NT2/D1 (cell line): ENCODE data around the gene MTX3.

Experiments
- SUZ12 ChIP-seq: IDR thresholded peaks from 2 replicates; pipeline ENCODE4 v1.6.1; 2011; ENCODE audit not compliant: insufficient read length, insufficient read depth; ENCODE audit errors: extremely low read depth
- YY1 ChIP-seq: IDR thresholded peaks from 2 replicates; pipeline ENCODE4 v1.6.1; 2011; ENCODE audit not compliant: insufficient read length, insufficient read depth

- TF ChIP-seq SUZ12 (no peak), YY1 (no peak)
Measured at GRCh38 chr5:80008995-80009765, 18.1 kb upstream of the MTX3 start.
